Peyer's patch (tissue), 4 donors: ENCODE results near the gene HSPH1. TPM values are rescaled to one million over a fixed set of nuclear protein-coding genes. Genes with fewer than 3 reads are reported as not detected.

ENCODE experiments used
- DNase-seq, 3 donors: peaks; one replicate each; pipeline ENCODE4 v3.0.0-alpha.2; 2017 to 2019
- H3K27ac ChIP-seq, 4 donors: fragments of 200-600 bp; sonication (generic); one replicate each; pipeline ENCODE4 v1.5.1; 2016 to 2019
- H3K27me3 ChIP-seq, 2 donors: fragments of 200-600 bp; sonication (generic); one replicate each; pipeline ENCODE4 v1.5.1; 2019
- H3K36me3 ChIP-seq, 3 donors: fragments of 200-600 bp; sonication (generic); one replicate each; pipeline ENCODE4 v1.5.1; 2016 to 2019
- H3K4me1 ChIP-seq, 4 donors: fragments of 200-600 bp; sonication (generic); one replicate each; pipeline ENCODE4 v1.5.1; 2016 to 2019
- H3K4me3 ChIP-seq, 4 donors: fragments of 200-600 bp; sonication (generic); 1 replicate in 3 of 4; 2 replicates in 1 of 4; pipeline ENCODE4 v1.5.1; 2016 to 2019; ENCODE audit warnings: mild to moderate bottlenecking in 1 of 4
- H3K9me3 ChIP-seq, 4 donors: fragments of 200-600 bp; sonication (generic); one replicate each; pipeline ENCODE4 v1.5.1; 2016 to 2019; ENCODE audit warnings: mild to moderate bottlenecking in 1 of 4
- CTCF ChIP-seq, 6 experiments: fragments of 450-650 bp in 4 of 6; fragments of 200-600 bp in 2 of 6; sonication (generic) in 1 of 6; IDR thresholded peaks; one replicate each; pipeline ENCODE4 v1.5.1; 2017 to 2019; ENCODE audit warnings: antibody characterized with exemption in 6 of 6, mild to moderate bottlenecking in 3 of 6, moderate library complexity in 1 of 6
- POLR2A ChIP-seq, 2 donors: fragments of 450-650 bp; IDR thresholded peaks; one replicate each; pipeline ENCODE4 v1.5.1; 2017; ENCODE audit warnings: antibody characterized with exemption in 2 of 2, mild to moderate bottlenecking in 2 of 2, moderate library complexity in 2 of 2
- total RNA-seq, 4 donors: library from RNA; depleted of rRNA; stranded (reverse); fragments of >200 nt; gene quantifications; one replicate each; pipeline ENCODE4 v1.1.0, GENCODE V29; 2016

The HSPH1 gene
- total RNA-seq, 4 donors from 2014 or later: 16.9 to 66.8 (median 27.5) TPM

GRCh38 chr13:31166591-31166990 is 4.9 kb upstream of the HSPH1 start:
- no peaks in the 10 kb centered on the region for H3K4me1 ChIP-seq
- no peak overlapping the region for H3K27ac ChIP-seq
- no peaks in the 10 kb centered on the region for H3K9me3 ChIP-seq
- H3K27me3 ChIP-seq: no peaks in the 10 kb centered on the region
- no peaks in the 10 kb centered on the region for H3K36me3 ChIP-seq
- no peak for DNase-seq
- no peak for TF ChIP-seq CTCF (IDR thresholded peaks at IDR 0.05)
- TF ChIP-seq POLR2A (IDR thresholded peaks at IDR 0.05): no peak
- no peak overlapping the region for H3K4me3 ChIP-seq

GRCh38 chr13:31162151-31163008 is 676 bp upstream of the HSPH1 start:
- H3K27ac ChIP-seq: peak overlapping the region; percentile 63 to 99 (median 84)
- H3K9me3 ChIP-seq: no peaks in the 10 kb centered on the region
- peaks cover 0 to 12% (median 5%) of the 10 kb centered on the region in 4 donors for H3K4me1 ChIP-seq
- no peaks in the 10 kb centered on the region for H3K27me3 ChIP-seq
- H3K4me3 ChIP-seq: peak overlapping the region; percentile 70 to 85 (median 76)
- peak; percentile 96 to 98 (median 97) for DNase-seq
- no peaks in the 10 kb centered on the region for H3K36me3 ChIP-seq
- TF ChIP-seq POLR2A (IDR thresholded peaks at IDR 0.05): peak in 1 of 2 donors; percentile 26
- no peak for TF ChIP-seq CTCF (IDR thresholded peaks at IDR 0.05)

GRCh38 chr13:31160857-31161556 is 697 bp downstream of the HSPH1 start:
- no peaks in the 10 kb centered on the region for H3K27me3 ChIP-seq
- peaks cover 0 to 3% (median 0%) of the 10 kb centered on the region in 3 donors for H3K36me3 ChIP-seq
- peak overlapping the region; percentile 70 to 85 (median 76) for H3K4me3 ChIP-seq
- DNase-seq: peak; percentile 56 to 78 (median 71)
- peaks cover 0 to 12% (median 5%) of the 10 kb centered on the region in 4 donors for H3K4me1 ChIP-seq
- H3K9me3 ChIP-seq: no peaks in the 10 kb centered on the region
- H3K27ac ChIP-seq: peak overlapping the region; percentile 83 to 99 (median 88)
- no peak for TF ChIP-seq CTCF (IDR thresholded peaks at IDR 0.05)
- no peak for TF ChIP-seq POLR2A (IDR thresholded peaks at IDR 0.05)

- no peaks in the 10 kb centered on the region for H3K9me3 ChIP-seq
- no peaks in the 10 kb centered on the region for H3K27me3 ChIP-seq
- no peak overlapping the region for H3K27ac ChIP-seq
- no peak for DNase-seq
- TF ChIP-seq POLR2A (IDR thresholded peaks at IDR 0.05) (no peak), CTCF (IDR thresholded peaks at IDR 0.05) (no peak)
- peaks cover 0 to 12% (median 5%) of the 10 kb centered on the region in 4 donors for H3K4me1 ChIP-seq
- H3K4me3 ChIP-seq: no peak overlapping the region
- peaks cover 0 to 20% (median 0%) of the 10 kb centered on the region in 3 donors for H3K36me3 ChIP-seq
These were observed 2.4 kb downstream of the HSPH1 start for GRCh38 chr13:31159306-31159705.

GRCh38 chr13:31154939-31155338 is 6.8 kb downstream of the HSPH1 start:
- no peak overlapping the region for H3K27ac ChIP-seq
- peaks cover 0 to 8% (median 2%) of the 10 kb centered on the region in 4 donors for H3K4me1 ChIP-seq
- H3K27me3 ChIP-seq: no peaks in the 10 kb centered on the region
- no peak for TF ChIP-seq POLR2A (IDR thresholded peaks at IDR 0.05)
- no peak for TF ChIP-seq CTCF (IDR thresholded peaks at IDR 0.05)
- peaks cover 0 to 64% (median 0%) of the 10 kb centered on the region in 3 donors for H3K36me3 ChIP-seq
- no peak overlapping the region for H3K4me3 ChIP-seq
- H3K9me3 ChIP-seq: no peaks in the 10 kb centered on the region
- DNase-seq: no peak
